ENCODE data around the gene NEURL3.

The NEURL3 gene

GRCh38 chr2:96547731-96548171, 42.6 kb upstream of the NEURL3 start (continued):
- TF ChIP-seq POU6F1 (CRISPR knock-in tag; IDR thresholded peaks at IDR 0.05; ENCODE audit: borderline replicate concordance, low read depth) (no peak), ZFP30 (CRISPR knock-in tag; IDR thresholded peaks at IDR 0.05) (no peak), OSR1 (CRISPR knock-in tag; IDR thresholded peaks at IDR 0.05) (no peak), ZFP3 (CRISPR knock-in tag; IDR thresholded peaks at IDR 0.05) (no peak)

GRCh38 chr2:96547203-96547641, 42.1 kb upstream of the NEURL3 start:
- ATAC-seq, result no peak
- no peak for TF ChIP-seq BACH2 (CRISPR knock-in tag; IDR thresholded peaks at IDR 0.05; ENCODE audit: borderline replicate concordance)
- TF ChIP-seq ZNF70 (CRISPR knock-in tag; IDR thresholded peaks at IDR 0.05), result no peak
- TF ChIP-seq SNAI2 (CRISPR knock-in tag; IDR thresholded peaks at IDR 0.05), result no peak
- no peak for TF ChIP-seq RARB (CRISPR knock-in tag; IDR thresholded peaks at IDR 0.05)
- TF ChIP-seq OSR1 (CRISPR knock-in tag; IDR thresholded peaks at IDR 0.05), result no peak
- no peak for TF ChIP-seq ISL1 (CRISPR knock-in tag; IDR thresholded peaks at IDR 0.05)
- no peak for TF ChIP-seq TSHZ2 (CRISPR knock-in tag; IDR thresholded peaks at IDR 0.05)
- TF ChIP-seq CSRNP3 (CRISPR knock-in tag; IDR thresholded peaks at IDR 0.05), result no peak
- no peak for TF ChIP-seq ZNF565 (CRISPR knock-in tag; conservative IDR thresholded peaks at IDR 0.05; ENCODE audit: low read depth)
- no peak for TF ChIP-seq PPARA (CRISPR knock-in tag; IDR thresholded peaks at IDR 0.05; ENCODE audit: borderline replicate concordance)
- no peak for TF ChIP-seq ZFP30 (CRISPR knock-in tag; IDR thresholded peaks at IDR 0.05)
- TF ChIP-seq GLIS3 (CRISPR knock-in tag; IDR thresholded peaks at IDR 0.05), result no peak
- TF ChIP-seq PATZ1 (CRISPR knock-in tag; IDR thresholded peaks at IDR 0.05; ENCODE audit: borderline replicate concordance), result no peak
- no peak for TF ChIP-seq CREB5 (CRISPR knock-in tag; IDR thresholded peaks at IDR 0.05; ENCODE audit: low read depth)
- no peak for TF ChIP-seq ZNF8 (CRISPR knock-in tag; IDR thresholded peaks at IDR 0.05)
- no peak for TF ChIP-seq POU6F1 (CRISPR knock-in tag; IDR thresholded peaks at IDR 0.05; ENCODE audit: borderline replicate concordance, low read depth)
- TF ChIP-seq CSDC2 (CRISPR knock-in tag; IDR thresholded peaks at IDR 0.05), result no peak
- TF ChIP-seq ZC3H10 (CRISPR knock-in tag; IDR thresholded peaks at IDR 0.05), result no peak
- TF ChIP-seq ARNTL (CRISPR knock-in tag; IDR thresholded peaks at IDR 0.05; ENCODE audit: borderline replicate concordance, low read depth), result no peak

- no peak for TF ChIP-seq RARB (CRISPR knock-in tag; IDR thresholded peaks at IDR 0.05)
- no peak for ATAC-seq
These were observed 41.6 kb upstream of the NEURL3 start for GRCh38 chr2:96546797-96547196.

Measured in SK-N-SH treated with all-trans-retinoic acid at 6 μM for 48 hours (cell line).